Muscle layer of duodenum (tissue), 2 donors: Measurements from ENCODE around the gene MIER3.

ENCODE experiments used
- H3K27ac ChIP-seq: one replicate; pipeline ENCODE4 v1.7.0; 2013; ENCODE audit warnings: mild to moderate bottlenecking, low read length
- H3K27me3 ChIP-seq: one replicate; pipeline ENCODE4 v1.7.0; 2013; ENCODE audit warnings: low read depth, mild to moderate bottlenecking, control low read depth, low read length
- H3K36me3 ChIP-seq, 2 donors: one replicate each; pipeline ENCODE4 v1.7.0; 2013; ENCODE audit warnings: low read length in 2 of 2, control low read depth in 1 of 2, mild to moderate bottlenecking in 1 of 2; ENCODE audit not compliant: insufficient read depth in 2 of 2, control insufficient read depth in 1 of 2
- H3K4me1 ChIP-seq, 2 donors: one replicate each; pipeline ENCODE4 v1.7.0; 2013; ENCODE audit warnings: low read length in 2 of 2, mild to moderate bottlenecking in 2 of 2, control low read depth in 1 of 2, moderate library complexity in 1 of 2; ENCODE audit not compliant: insufficient read depth in 2 of 2, control insufficient read depth in 1 of 2
- H3K4me3 ChIP-seq, 2 donors: one replicate each; pipeline ENCODE4 v1.7.0; 2013; ENCODE audit warnings: low read length in 2 of 2, low read depth in 1 of 2, mild to moderate bottlenecking in 1 of 2
- H3K9me3 ChIP-seq, 2 donors: one replicate each; pipeline ENCODE4 v1.7.0; 2013; ENCODE audit warnings: low read length in 2 of 2, control low read depth in 1 of 2, mild to moderate bottlenecking in 1 of 2; ENCODE audit not compliant: control insufficient read depth in 1 of 2
- donor health status: healthy.

The MIER3 gene

DNA sequence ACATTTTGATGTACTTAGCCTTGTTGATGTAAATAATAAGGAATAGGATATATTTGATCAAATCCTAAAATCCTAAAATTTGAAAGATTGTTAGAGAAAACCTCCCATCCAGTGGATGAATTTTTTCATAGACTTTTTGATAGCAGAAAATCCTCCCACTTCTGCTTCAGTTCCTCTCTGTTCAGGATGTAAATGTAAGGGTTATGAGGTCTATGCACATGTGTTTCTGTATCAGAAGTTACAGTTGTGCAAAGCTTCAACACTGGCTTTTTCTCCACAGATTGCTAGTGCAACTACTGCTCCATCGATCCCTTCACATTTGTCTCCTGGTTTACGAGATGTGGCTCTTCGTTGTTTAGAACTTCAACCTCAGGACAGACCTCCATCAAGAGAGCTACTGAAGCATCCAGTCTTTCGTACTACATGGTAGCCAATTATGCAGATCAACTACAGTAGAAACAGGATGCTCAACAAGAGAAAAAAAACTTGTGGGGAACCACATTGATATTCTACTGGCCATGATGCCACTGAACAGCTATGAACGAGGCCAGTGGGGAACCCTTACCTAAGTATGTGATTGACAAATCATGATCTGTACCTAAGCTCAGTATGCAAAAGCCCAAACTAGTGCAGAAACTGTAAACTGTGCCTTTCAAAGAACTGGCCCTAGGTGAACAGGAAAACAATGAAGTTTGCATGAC, 58.5 kb downstream of the MIER3 start:
- Histone ChIP-seq H3K4me3 (no peak overlapping the region), H3K27ac (no peak overlapping the region), H3K27me3 (no peaks in the 10 kb centered on the region), H3K9me3 (no peaks in the 10 kb centered on the region), H3K4me1 (no peaks in the 10 kb centered on the region), H3K36me3 (peaks cover 24 to 32% of the 10 kb centered on the region in 2 donors)

DNA sequence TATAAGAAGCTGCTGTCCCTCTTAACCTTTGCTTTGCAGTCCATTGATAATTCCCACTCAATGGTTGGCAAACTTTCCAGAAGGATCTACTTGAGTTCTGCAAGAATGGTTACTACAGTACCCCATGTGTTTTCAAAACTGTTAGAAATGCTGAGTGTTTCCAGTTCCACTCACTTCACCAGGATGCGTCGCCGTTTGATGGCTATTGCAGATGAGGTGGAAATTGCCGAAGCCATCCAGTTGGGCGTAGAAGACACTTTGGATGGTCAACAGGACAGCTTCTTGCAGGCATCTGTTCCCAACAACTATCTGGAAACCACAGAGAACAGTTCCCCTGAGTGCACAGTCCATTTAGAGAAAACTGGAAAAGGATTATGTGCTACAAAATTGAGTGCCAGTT, 70.4 kb downstream of the MIER3 start:
- H3K4me1 ChIP-seq = no peaks in the 10 kb centered on the region
- H3K27ac ChIP-seq = no peak overlapping the region
- peaks cover 58 to 67% of the 10 kb centered on the region in 2 donors for H3K36me3 ChIP-seq
- no peak overlapping the region for H3K4me3 ChIP-seq
- H3K9me3 ChIP-seq = no peaks in the 10 kb centered on the region
- H3K27me3 ChIP-seq = no peaks in the 10 kb centered on the region

DNA sequence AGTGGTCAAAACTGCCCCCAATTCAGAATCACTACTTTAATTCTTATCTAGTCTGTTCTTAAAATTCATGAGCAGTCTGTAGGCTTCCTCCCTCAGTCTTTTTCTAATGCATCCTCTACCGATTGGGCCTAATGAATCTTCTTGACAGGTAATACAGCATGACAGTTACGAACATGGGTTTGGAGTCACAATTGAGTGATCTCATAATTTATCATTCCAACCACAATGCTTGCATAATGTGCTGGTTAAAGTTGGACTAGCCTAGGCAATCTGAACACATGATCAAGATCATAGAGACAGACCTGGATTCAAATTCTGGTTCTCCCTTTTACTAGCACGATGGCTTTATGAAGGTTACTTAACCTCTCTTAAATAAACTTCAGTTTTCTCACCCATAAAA, 75.6 kb downstream of the MIER3 start:
- H3K27me3 ChIP-seq = no peaks in the 10 kb centered on the region
- no peaks in the 10 kb centered on the region for H3K9me3 ChIP-seq
- H3K4me3 ChIP-seq = no peak overlapping the region
- H3K4me1 ChIP-seq = peaks cover 0 to 4% of the 10 kb centered on the region in 2 donors
- H3K27ac ChIP-seq = no peak overlapping the region
- H3K36me3 ChIP-seq = peaks cover 41 to 43% of the 10 kb centered on the region in 2 donors

DNA sequence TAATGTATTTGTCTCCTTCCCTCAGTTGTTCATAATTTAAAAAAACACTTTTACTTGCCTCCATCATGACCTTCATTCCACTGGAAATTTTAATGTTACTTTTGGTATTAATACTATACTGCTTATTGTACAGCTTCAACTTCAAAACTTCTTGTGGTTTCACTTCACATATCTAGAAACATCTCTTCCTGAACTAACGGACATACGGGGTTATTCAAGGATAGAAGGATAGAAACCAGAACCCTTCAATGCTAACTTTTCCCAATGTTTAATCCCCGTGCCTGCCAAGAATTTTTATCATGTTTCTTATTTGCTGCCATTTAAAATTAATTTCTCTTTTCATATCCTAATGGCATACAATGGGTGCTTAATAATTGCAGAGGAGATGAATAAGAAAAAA, 78.9 kb downstream of the MIER3 start:
- H3K27ac ChIP-seq = no peak overlapping the region
- H3K4me1 ChIP-seq = peaks cover 0 to 4% of the 10 kb centered on the region in 2 donors
- H3K36me3 ChIP-seq = peaks cover 26 to 27% of the 10 kb centered on the region in 2 donors

DNA sequence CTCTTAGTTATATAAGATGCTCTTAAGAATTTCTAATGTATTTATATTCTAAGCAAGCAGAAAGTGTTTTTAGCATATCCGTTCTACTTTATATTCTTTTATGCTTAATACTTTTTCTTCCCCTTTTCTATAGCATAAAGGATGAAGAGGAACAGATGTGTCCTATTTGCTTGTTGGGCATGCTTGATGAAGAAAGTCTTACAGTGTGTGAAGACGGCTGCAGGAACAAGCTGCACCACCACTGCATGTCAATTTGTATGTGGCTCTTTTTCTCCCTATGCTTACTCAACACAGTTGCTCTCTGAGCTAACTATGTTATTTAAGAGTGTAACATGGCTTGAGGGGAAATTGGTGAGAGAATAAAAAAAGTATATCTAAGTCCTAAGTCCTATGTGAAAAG, 80.1 kb downstream of the MIER3 start:
- Histone ChIP-seq H3K4me1 (peaks cover 0 to 4% of the 10 kb centered on the region in 2 donors), H3K27me3 (no peaks in the 10 kb centered on the region), H3K9me3 (no peaks in the 10 kb centered on the region), H3K27ac (no peak overlapping the region), H3K36me3 (peaks cover 20 to 26% of the 10 kb centered on the region in 2 donors), H3K4me3 (no peak overlapping the region)

More for the DNA sequence above, 78.9 kb downstream of the MIER3 start:
- Histone ChIP-seq H3K4me3 (no peak overlapping the region), H3K27me3 (no peaks in the 10 kb centered on the region), H3K9me3 (no peaks in the 10 kb centered on the region)
